ENCODE results near the gene RGS7. TPM values are rescaled to one million over a fixed set of nuclear protein-coding genes. Genes with fewer than 3 reads are reported as not detected.

The RGS7 gene
- total and polyA plus RNA-seq, 10 of the 15 experiments (the other 5 are each of a cell fraction or from before 2014, with no cell fraction given) = not detected

- intact Hi-C loops (cut with micrococcal nuclease; ENCODE audit: unreplicated experiment) = loop anchor here (5.0 kb wide), 1 partner anchor 522 kb away; no protein-coding TSS in a partner anchor
- FAIRE-seq = no peak
- POLR2A ChIA-PET = no interaction called here
- WGBS (ENCODE audit: insufficient coverage, insufficient replicate concordance, low lambda C conversion rate, missing lambda C conversion rate) = 25% methylated on average over 10 of the region's 10 CpGs
- H3K4me2 ChIP-seq (ENCODE audit: control insufficient read depth, insufficient read depth) = no peak overlapping the region
- no peaks in the 10 kb centered on the region for H3K9me3 ChIP-seq (replicated peaks; ENCODE audit: control insufficient read depth, insufficient read depth, low read length)
- no peak overlapping the region for H3K4me3 ChIP-seq
- H3K79me2 ChIP-seq (ENCODE audit: control insufficient read depth, insufficient read depth, low read length) = no peaks in the 10 kb centered on the region
- SMC1A ChIA-PET (ENCODE audit: uncharacterized antibody, unreplicated experiment) = no interaction called here
- RAD21 ChIA-PET (ENCODE audit: unreplicated experiment) = interaction anchor here (1.3 kb wide), 1 partner anchor 520 kb away, joined by 4 read pairs; no protein-coding TSS in a partner anchor
- H4K20me1 ChIP-seq (ENCODE audit: control insufficient read depth, insufficient read depth) = no peaks in the 10 kb centered on the region
- CTCF ChIA-PET = no interaction called here
- no peak overlapping the region for H3K9ac ChIP-seq (ENCODE audit: control insufficient read depth, insufficient read depth, low read length)
- DNase-seq (ENCODE audit: low read depth, low spot score) = no peak
- H3K36me3 ChIP-seq (ENCODE audit: control insufficient read depth in 2 of 2, insufficient read depth in 2 of 2, low read length in 1 of 2) = no peaks in the 10 kb centered on the region
- H2AFZ ChIP-seq (ENCODE audit: control insufficient read depth, low read depth, low read length) = no peak overlapping the region
- no peak for TF ChIP-seq JUND (IDR thresholded peaks at IDR 0.05; ENCODE audit: low read depth, low read length)
- TF ChIP-seq GABPA (IDR thresholded peaks at IDR 0.05; ENCODE audit: low read depth) = no peak
- TF ChIP-seq, protein P1, sequence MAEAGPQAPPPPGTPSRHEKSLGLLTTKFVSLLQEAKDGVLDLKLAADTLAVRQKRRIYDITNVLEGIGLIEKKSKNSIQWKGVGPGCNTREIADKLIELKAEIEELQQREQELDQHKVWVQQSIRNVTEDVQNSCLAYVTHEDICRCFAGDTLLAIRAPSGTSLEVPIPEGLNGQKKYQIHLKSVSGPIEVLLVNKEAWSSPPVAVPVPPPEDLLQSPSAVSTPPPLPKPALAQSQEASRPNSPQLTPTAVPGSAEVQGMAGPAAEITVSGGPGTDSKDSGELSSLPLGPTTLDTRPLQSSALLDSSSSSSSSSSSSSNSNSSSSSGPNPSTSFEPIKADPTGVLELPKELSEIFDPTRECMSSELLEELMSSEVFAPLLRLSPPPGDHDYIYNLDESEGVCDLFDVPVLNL (IDR thresholded peaks at IDR 0.05; ENCODE audit: low read depth, low read length) = no peak
- no peak for TF ChIP-seq YY1 (IDR thresholded peaks at IDR 0.05; ENCODE audit: low read depth, low read length)
- no peak for TF ChIP-seq CHD4 (IDR thresholded peaks at IDR 0.05)
- TF ChIP-seq KDM1A (IDR thresholded peaks at IDR 0.05; ENCODE audit: borderline replicate concordance) = no peak
- TF ChIP-seq, protein P2, sequence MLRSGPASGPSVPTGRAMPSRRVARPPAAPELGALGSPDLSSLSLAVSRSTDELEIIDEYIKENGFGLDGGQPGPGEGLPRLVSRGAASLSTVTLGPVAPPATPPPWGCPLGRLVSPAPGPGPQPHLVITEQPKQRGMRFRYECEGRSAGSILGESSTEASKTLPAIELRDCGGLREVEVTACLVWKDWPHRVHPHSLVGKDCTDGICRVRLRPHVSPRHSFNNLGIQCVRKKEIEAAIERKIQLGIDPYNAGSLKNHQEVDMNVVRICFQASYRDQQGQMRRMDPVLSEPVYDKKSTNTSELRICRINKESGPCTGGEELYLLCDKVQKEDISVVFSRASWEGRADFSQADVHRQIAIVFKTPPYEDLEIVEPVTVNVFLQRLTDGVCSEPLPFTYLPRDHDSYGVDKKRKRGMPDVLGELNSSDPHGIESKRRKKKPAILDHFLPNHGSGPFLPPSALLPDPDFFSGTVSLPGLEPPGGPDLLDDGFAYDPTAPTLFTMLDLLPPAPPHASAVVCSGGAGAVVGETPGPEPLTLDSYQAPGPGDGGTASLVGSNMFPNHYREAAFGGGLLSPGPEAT (IDR thresholded peaks at IDR 0.05; ENCODE audit: low read depth) = no peak
- TF ChIP-seq BCLAF1 (IDR thresholded peaks at IDR 0.05) = no peak
- TF ChIP-seq, protein P3, sequence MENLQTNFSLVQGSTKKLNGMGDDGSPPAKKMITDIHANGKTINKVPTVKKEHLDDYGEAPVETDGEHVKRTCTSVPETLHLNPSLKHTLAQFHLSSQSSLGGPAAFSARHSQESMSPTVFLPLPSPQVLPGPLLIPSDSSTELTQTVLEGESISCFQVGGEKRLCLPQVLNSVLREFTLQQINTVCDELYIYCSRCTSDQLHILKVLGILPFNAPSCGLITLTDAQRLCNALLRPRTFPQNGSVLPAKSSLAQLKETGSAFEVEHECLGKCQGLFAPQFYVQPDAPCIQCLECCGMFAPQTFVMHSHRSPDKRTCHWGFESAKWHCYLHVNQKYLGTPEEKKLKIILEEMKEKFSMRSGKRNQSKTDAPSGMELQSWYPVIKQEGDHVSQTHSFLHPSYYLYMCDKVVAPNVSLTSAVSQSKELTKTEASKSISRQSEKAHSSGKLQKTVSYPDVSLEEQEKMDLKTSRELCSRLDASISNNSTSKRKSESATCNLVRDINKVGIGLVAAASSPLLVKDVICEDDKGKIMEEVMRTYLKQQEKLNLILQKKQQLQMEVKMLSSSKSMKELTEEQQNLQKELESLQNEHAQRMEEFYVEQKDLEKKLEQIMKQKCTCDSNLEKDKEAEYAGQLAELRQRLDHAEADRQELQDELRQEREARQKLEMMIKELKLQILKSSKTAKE (IDR thresholded peaks at IDR 0.05; ENCODE audit: low read depth, poor library complexity, severe bottlenecking) = no peak
- TF ChIP-seq POU2F2 (IDR thresholded peaks at IDR 0.05; ENCODE audit: borderline replicate concordance, low read depth, low read length) = no peak
- no peak for TF ChIP-seq ZNF592 (IDR thresholded peaks at IDR 0.05)
- H3K27ac ChIP-seq (ENCODE audit: control insufficient read depth, insufficient read depth) = no peak overlapping the region
- no peaks in the 10 kb centered on the region for H3K27me3 ChIP-seq (replicated peaks in 1 of 2; ENCODE audit: control insufficient read depth in 2 of 2, insufficient read depth in 2 of 2, low read length in 1 of 2)
- ATAC-seq = no peak
- in situ Hi-C loops (cut with MboI) = no loop called here
- no TSS peak for BruUV-seq (replicated peaks)
- no peaks in the 10 kb centered on the region for H3K4me1 ChIP-seq (ENCODE audit: control insufficient read depth, insufficient read depth, low read length)
These were observed 391.4 kb downstream of the RGS7 start for GRCh38 chr1:240965581-240966091.

Measured in GM12878 (cell line).